GM12878 (cell line): ENCODE results near the gene CCDC178. TPM values are rescaled to one million over a fixed set of nuclear protein-coding genes. Genes with fewer than 3 reads are reported as not detected.

Experiments used
- ATAC-seq: fragments of 200-7000 bp; cut with Tn5 transposase; 3 replicates; pipeline ENCODE4 v1.9.1; 2020; ENCODE audit warnings: mild to moderate bottlenecking, moderate library complexity
- BruUV-seq: library from RNA; stranded (reverse); fragments of 400-500 nt; replicated peaks from 2 replicates; lab custom pipeline; 2021; lab: Mats Ljungman, UMichigan
- CTCF ChIA-PET: fragments of 300-600 bp; sonication (Branson Sonifier 250); formaldehyde crosslinking; extraction: SDS; loops from one replicate; lab custom pipeline; 2021; ENCODE audit warnings: inconsistent platforms; lab: Yijun Ruan, JAX
- POLR2A ChIA-PET: fragments of 350-600 bp; formaldehyde crosslinking; extraction: SDS; loops from one replicate; lab custom pipeline; 2021; ENCODE audit warnings: inconsistent platforms; lab: Charles Lee
- RAD21 ChIA-PET: fragments of 300-600 bp; sonication (Branson Sonifier 250); formaldehyde crosslinking; loops from one replicate; lab custom pipeline; 2023; ENCODE audit warnings: antibody characterized with exemption; ENCODE audit not compliant: unreplicated experiment; lab: Charles Lee
- SMC1A ChIA-PET: fragments of 300-600 bp; sonication (Branson Sonifier 250); formaldehyde crosslinking; loops from one replicate; lab custom pipeline; 2023; ENCODE audit not compliant: unreplicated experiment, uncharacterized antibody; lab: Charles Lee
- DNase-seq: peaks from one replicate; pipeline ENCODE4 v3.0.0-alpha.2; 2011; ENCODE audit warnings: low read depth, low spot score
- FAIRE-seq: peaks from 3 replicates; lab custom pipeline; 2011; peaks lifted over from hg19 to GRCh38; lab: Jason Lieb, UNC
- H2AFZ ChIP-seq: 2 replicates; pipeline ENCODE4 v1.6.0; 2011; ENCODE audit warnings: low read depth, low read length, control low read depth; ENCODE audit not compliant: control insufficient read depth
- H3K27ac ChIP-seq: 2 replicates; pipeline ENCODE4 v1.5.1; 2011; ENCODE audit warnings: control low read depth; ENCODE audit not compliant: control insufficient read depth, insufficient read depth
- H3K27me3 ChIP-seq, 2 experiments: replicated peaks in 1 of 2; 2 replicates each; pipeline versions ENCODE4 v1.6.0 to v1.6.1; 2011; ENCODE audit warnings: low read length in 1 of 2; ENCODE audit not compliant: control insufficient read depth in 2 of 2, insufficient read depth in 2 of 2
- H3K36me3 ChIP-seq, 2 experiments: 2 replicates each; pipeline ENCODE4 v1.5.1; 2011; ENCODE audit warnings: low read length in 1 of 2; ENCODE audit not compliant: control insufficient read depth in 2 of 2, insufficient read depth in 2 of 2
- H3K4me1 ChIP-seq: 2 replicates; pipeline ENCODE4 v1.6.1; 2011; ENCODE audit warnings: mild to moderate bottlenecking, low read length, moderate library complexity, mixed read lengths; ENCODE audit not compliant: control insufficient read depth, insufficient read depth
- H3K4me2 ChIP-seq: 2 replicates; pipeline ENCODE4 v1.6.0; 2011; ENCODE audit warnings: control low read depth; ENCODE audit not compliant: control insufficient read depth, insufficient read depth
- H3K4me3 ChIP-seq: fragments of 200-600 bp; sonication (generic); 2 replicates; pipeline ENCODE4 v1.5.1; 2016
- H3K79me2 ChIP-seq: 2 replicates; pipeline ENCODE4 v1.6.0; 2011; ENCODE audit warnings: low read length; ENCODE audit not compliant: control insufficient read depth, insufficient read depth
- H3K9ac ChIP-seq: 2 replicates; pipeline ENCODE4 v1.8.0; 2011; ENCODE audit warnings: low read length, control low read depth, mixed read lengths; ENCODE audit not compliant: control insufficient read depth, insufficient read depth
- H3K9me3 ChIP-seq: replicated peaks from 3 replicates; pipeline ENCODE4 v1.5.1; 2011; ENCODE audit warnings: mild to moderate bottlenecking, low read length; ENCODE audit not compliant: control insufficient read depth, insufficient read depth
- H4K20me1 ChIP-seq: 2 replicates; pipeline ENCODE4 v1.6.0; 2011; ENCODE audit not compliant: control insufficient read depth, insufficient read depth
- BRCA1 ChIP-seq: IDR thresholded peaks from 2 replicates; pipeline ENCODE4 v1.6.1; 2011; ENCODE audit warnings: low read depth, low read length, improper control_type of control experiment
- CBFB ChIP-seq: IDR thresholded peaks from 2 replicates; pipeline ENCODE4 v1.6.1; 2016; ENCODE audit warnings: antibody characterized with exemption, low read depth
- CREM ChIP-seq: IDR thresholded peaks from 2 replicates; pipeline ENCODE4 v1.6.1; 2014; ENCODE audit warnings: antibody characterized with exemption, low read depth
- ESRRA ChIP-seq: IDR thresholded peaks from 2 replicates; pipeline ENCODE4 v1.6.1; 2012; ENCODE audit warnings: mild to moderate bottlenecking, low read length, improper control_type of control experiment
- EZH2 ChIP-seq: IDR thresholded peaks from 2 replicates; pipeline ENCODE4 v1.6.1; 2012; ENCODE audit warnings: low read depth, mild to moderate bottlenecking, control low read depth, inconsistent platforms, low read length, borderline replicate concordance; ENCODE audit not compliant: control insufficient read depth
- HDGF ChIP-seq: fragments of 450-650 bp; IDR thresholded peaks from 2 replicates; pipeline ENCODE4 v1.6.1; 2016; ENCODE audit warnings: antibody characterized with exemption
- IKZF1 ChIP-seq: fragments of 450-650 bp; conservative IDR thresholded peaks from 2 replicates; pipeline ENCODE4 v1.6.1; 2017; ENCODE audit warnings: antibody characterized with exemption, mild to moderate bottlenecking
- MEF2A ChIP-seq: IDR thresholded peaks from 2 replicates; pipeline ENCODE4 v1.6.1; 2011; ENCODE audit warnings: low read depth, mild to moderate bottlenecking, low read length, moderate library complexity; ENCODE audit not compliant: insufficient read depth
- NFXL1 ChIP-seq: fragments of 450-650 bp; IDR thresholded peaks from 2 replicates; pipeline ENCODE4 v1.6.1; 2017; ENCODE audit warnings: antibody characterized with exemption, mild to moderate bottlenecking, borderline replicate concordance
- NR2F1 ChIP-seq: fragments of 450-650 bp; conservative IDR thresholded peaks from 2 replicates; pipeline ENCODE4 v1.6.1; 2017; ENCODE audit warnings: mild to moderate bottlenecking
- POLR2AphosphoS5 ChIP-seq: IDR thresholded peaks from 2 replicates; pipeline ENCODE4 v1.6.1; 2011; ENCODE audit warnings: mild to moderate bottlenecking, low read length, inconsistent platforms
- RAD21 ChIP-seq: IDR thresholded peaks from 2 replicates; pipeline ENCODE4 v1.6.1; 2011; ENCODE audit warnings: mild to moderate bottlenecking, low read depth, low read length, moderate library complexity; ENCODE audit not compliant: insufficient read depth
- RBBP5 ChIP-seq: fragments of 200-600 bp; sonication (generic); conservative IDR thresholded peaks from 2 replicates; pipeline ENCODE4 v1.6.1; 2016
- RCOR1 ChIP-seq: conservative IDR thresholded peaks from 2 replicates; pipeline ENCODE4 v1.6.1; 2012; ENCODE audit warnings: low read depth, low read length, improper control_type of control experiment
- SMAD5 ChIP-seq: IDR thresholded peaks from 2 replicates; pipeline ENCODE4 v1.6.1; 2016; ENCODE audit warnings: antibody characterized with exemption, low read depth
- SMC3 ChIP-seq: IDR thresholded peaks from 2 replicates; pipeline ENCODE4 v1.6.1; 2011; ENCODE audit warnings: low read length, improper control_type of control experiment, borderline replicate concordance
- STAT1 ChIP-seq: fragments of 450-650 bp; conservative IDR thresholded peaks from 2 replicates; pipeline ENCODE4 v1.6.1; 2014; ENCODE audit warnings: antibody characterized with exemption, mild to moderate bottlenecking
- TCF7 ChIP-seq: IDR thresholded peaks from 2 replicates; pipeline ENCODE4 v1.6.1; 2014; ENCODE audit warnings: antibody characterized with exemption, borderline replicate concordance
- ZNF384 ChIP-seq: IDR thresholded peaks from 2 replicates; pipeline ENCODE4 v1.6.1; 2012; ENCODE audit warnings: low read depth, mild to moderate bottlenecking, low read length, improper control_type of control experiment, borderline replicate concordance
- WGBS: methylation state at CpG from one replicate; pipeline ENCODE4 v1.1.6; 2016; ENCODE audit warnings: low lambda C conversion rate; ENCODE audit not compliant: insufficient replicate concordance, insufficient coverage; ENCODE audit errors: missing lambda C conversion rate; 5-methylcytosine and 5-hydroxymethylcytosine counted together
- in situ Hi-C: fragments of 300-500 bp; cut with MboI; formaldehyde crosslinking; loops from 9 replicates; pipeline ENCODE4 v1.14.3; 2018; ENCODE audit warnings: mixed read lengths
- intact Hi-C: fragments of 100-400 bp; cut with micrococcal nuclease; formaldehyde crosslinking; loops from one replicate; pipeline ENCODE4 v1.14.2; 2022; ENCODE audit not compliant: unreplicated experiment
- polyA plus RNA-seq, 11 experiments: library from polyadenylated mRNA; depleted of rRNA in 4 of 11; unstranded in 6 of 11; stranded (reverse) in 5 of 11; fragments of >200 nt; fragmentation: Nextera tagmentation in 4 of 11; fragmentation: Illumina TruSeq in 1 of 11; extraction: Ambion mirVana in 4 of 11; extraction: Trizol in 1 of 11; gene quantifications; 1 replicate in 1 of 11; 2 replicates in 10 of 11; pipeline versions ENCODE4 v1.2.1 to v1.2.3, GENCODE V29; 2011 to 2016; ENCODE audit warnings: inconsistent platforms in 2 of 11, missing spikeins in 2 of 11, low read depth in 1 of 11
- total RNA-seq, 4 experiments: library from RNA; depleted of rRNA in 3 of 4; stranded (reverse); fragments of >200 nt in 3 of 4; fragmentation: Illumina TruSeq in 1 of 4; extraction: Trizol in 1 of 4; gene quantifications; 2 replicates each; pipeline versions ENCODE4 v1.2.1 to v1.2.3, GENCODE V29; 2013 to 2021
- TF ChIP-seq, protein P1 (sequence below): fragments of 450-650 bp; IDR thresholded peaks from 2 replicates; pipeline ENCODE4 v1.6.1; 2017; ENCODE audit warnings: borderline replicate concordance

CCDC178 gene
- total and polyA plus RNA-seq, 10 of the 15 experiments (the other 5 are each of a cell fraction or from before 2014, with no cell fraction given) = 0.04 TPM; not detected in 9

DNA sequence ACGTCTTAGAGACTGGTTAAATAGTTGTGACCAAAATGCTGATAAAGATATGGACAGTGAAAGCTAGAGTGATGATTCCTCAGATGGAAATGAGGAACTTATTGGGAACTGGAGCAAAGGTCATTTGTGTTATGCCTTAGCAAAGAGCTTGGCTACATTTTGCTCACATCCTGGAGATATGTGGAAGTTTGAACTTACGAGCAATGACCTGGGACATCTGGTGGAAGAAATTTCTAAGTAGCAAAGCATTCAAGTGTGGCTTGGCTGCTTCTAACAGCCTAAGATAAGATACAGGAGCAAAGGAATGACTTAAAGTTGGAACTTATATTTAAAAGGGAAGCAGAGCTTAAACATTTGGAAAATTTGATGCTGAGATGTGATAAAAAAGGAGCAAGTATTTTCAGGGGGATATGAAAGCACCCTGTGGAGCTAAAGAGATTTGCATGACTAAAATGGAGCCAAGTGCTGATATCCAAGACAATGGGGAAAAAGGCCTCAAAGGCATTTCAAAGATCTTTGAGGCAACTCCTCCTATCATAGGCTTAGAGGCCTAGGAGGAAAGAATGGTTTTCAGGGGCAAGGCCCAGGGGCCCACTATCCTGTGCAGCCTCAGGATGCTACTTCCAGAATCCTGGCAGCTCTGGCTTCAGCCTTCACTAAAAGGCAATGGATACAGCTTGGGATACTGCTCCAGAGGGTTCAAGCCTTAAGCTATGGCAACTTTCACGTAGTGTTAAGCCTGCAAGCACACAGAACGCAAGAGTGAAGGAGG, 543.6 kb downstream of the CCDC178 start:
- ChIA-PET POLR2A (interaction anchor here (1.1 kb wide), 1 partner anchor 10 kb away, joined by 3 read pairs; no protein-coding TSS in a partner anchor), SMC1A (no interaction called here), RAD21 (no interaction called here), CTCF (interaction anchor here (0.7 kb wide), 1 partner anchor 10 kb away, joined by 3 read pairs; no protein-coding TSS in a partner anchor)
- FAIRE-seq = no peak
- H3K27me3 ChIP-seq = no peaks in the 10 kb centered on the region
- no peak overlapping the region for H3K27ac ChIP-seq
- no peaks in the 10 kb centered on the region for H3K79me2 ChIP-seq
- H3K9me3 ChIP-seq = no peaks in the 10 kb centered on the region; the same call in 2 of the 3 replicates
- no peaks in the 10 kb centered on the region for H3K36me3 ChIP-seq
- in situ Hi-C loops (no loop called here), intact Hi-C loops (no loop called here)
- no peak overlapping the region for H3K9ac ChIP-seq
- no TSS peak for BruUV-seq
- TF ChIP-seq ZNF384 (no peak), NFXL1 (no peak), CBFB (no peak), RAD21 (no peak), BRCA1 (no peak), TCF7 (no peak), ESRRA (no peak), CREM (no peak), NR2F1 (no peak), STAT1 (no peak), SMC3 (no peak), POLR2AphosphoS5 (no peak), HDGF (no peak), RBBP5 (no peak), EZH2 (no peak), RCOR1 (no peak), MEF2A (no peak), IKZF1 (no peak), SMAD5 (no peak)
- TF ChIP-seq, protein P1, sequence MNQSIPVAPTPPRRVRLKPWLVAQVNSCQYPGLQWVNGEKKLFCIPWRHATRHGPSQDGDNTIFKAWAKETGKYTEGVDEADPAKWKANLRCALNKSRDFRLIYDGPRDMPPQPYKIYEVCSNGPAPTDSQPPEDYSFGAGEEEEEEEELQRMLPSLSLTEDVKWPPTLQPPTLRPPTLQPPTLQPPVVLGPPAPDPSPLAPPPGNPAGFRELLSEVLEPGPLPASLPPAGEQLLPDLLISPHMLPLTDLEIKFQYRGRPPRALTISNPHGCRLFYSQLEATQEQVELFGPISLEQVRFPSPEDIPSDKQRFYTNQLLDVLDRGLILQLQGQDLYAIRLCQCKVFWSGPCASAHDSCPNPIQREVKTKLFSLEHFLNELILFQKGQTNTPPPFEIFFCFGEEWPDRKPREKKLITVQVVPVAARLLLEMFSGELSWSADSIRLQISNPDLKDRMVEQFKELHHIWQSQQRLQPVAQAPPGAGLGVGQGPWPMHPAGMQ = no peak
- no peaks in the 10 kb centered on the region for H3K4me1 ChIP-seq
- 11% methylated on average over 4 of the region's 4 CpGs for WGBS
- no peak overlapping the region for H2AFZ ChIP-seq
- DNase-seq = no peak
- H3K4me2 ChIP-seq = no peak overlapping the region
- no peak for ATAC-seq
- no peak overlapping the region for H3K4me3 ChIP-seq
- H4K20me1 ChIP-seq = no peaks in the 10 kb centered on the region
